ENCODE measurements around the gene ANKRD55.
"Not testable (repeated sequence)": the region's sequence is repeated elsewhere in the genome, so short reads cannot be mapped to it uniquely, and the experiment has no call there.

Gene ANKRD55

GRCh38 chr5:56207537-56207936 lies 25.6 kb downstream of the ANKRD55 start:
- no peak for DNase-seq (ENCODE audit: low read depth, low spot score)

GRCh38 chr5:56206126-56206910 lies 26.8 kb downstream of the ANKRD55 start:
- no peak for DNase-seq (ENCODE audit: low read depth, low spot score)

GRCh38 chr5:56203936-56204335 lies 29.2 kb downstream of the ANKRD55 start:
- not testable (repeated sequence) for DNase-seq (ENCODE audit: low read depth, low spot score)

- DNase-seq (ENCODE audit: low read depth, low spot score) = no peak
These were observed 30.6 kb downstream of the ANKRD55 start for GRCh38 chr5:56202483-56202882.

- not testable (repeated sequence) for DNase-seq (ENCODE audit: low read depth, low spot score)
These were observed 31.3 kb downstream of the ANKRD55 start for GRCh38 chr5:56201762-56202261.

GRCh38 chr5:56200971-56201666 lies 32.0 kb downstream of the ANKRD55 start:
- DNase-seq (ENCODE audit: low read depth, low spot score) = peak; percentile 45

- DNase-seq (ENCODE audit: low read depth, low spot score) = no peak
These were observed 38.1 kb downstream of the ANKRD55 start for GRCh38 chr5:56195016-56195415.

- no peak for DNase-seq (ENCODE audit: low read depth, low spot score)
These were observed 40.9 kb downstream of the ANKRD55 start for GRCh38 chr5:56192246-56192645.

GRCh38 chr5:56191656-56192055 lies 41.5 kb downstream of the ANKRD55 start:
- no peak for DNase-seq (ENCODE audit: low read depth, low spot score)

- no peak for DNase-seq (ENCODE audit: low read depth, low spot score)
These were observed 42.6 kb downstream of the ANKRD55 start for GRCh38 chr5:56190497-56190896.

- no peak for DNase-seq (ENCODE audit: low read depth, low spot score)
These were observed 47.3 kb downstream of the ANKRD55 start for GRCh38 chr5:56185768-56186311.

GRCh38 chr5:56183506-56183905 lies 49.6 kb downstream of the ANKRD55 start:
- no peak for DNase-seq (ENCODE audit: low read depth, low spot score)

- no peak for DNase-seq (ENCODE audit: low read depth, low spot score)
These were observed 53.7 kb downstream of the ANKRD55 start for GRCh38 chr5:56179442-56179841.

- DNase-seq (ENCODE audit: low read depth, low spot score) = no peak
These were observed 54.3 kb downstream of the ANKRD55 start for GRCh38 chr5:56178823-56179222.

- DNase-seq (ENCODE audit: low read depth, low spot score) = no peak
These were observed 56.1 kb downstream of the ANKRD55 start for GRCh38 chr5:56176871-56177533.

GRCh38 chr5:56176155-56176798 lies 56.9 kb downstream of the ANKRD55 start:
- DNase-seq (ENCODE audit: low read depth, low spot score) = no peak

GRCh38 chr5:56175488-56175887 lies 57.6 kb downstream of the ANKRD55 start:
- no peak for DNase-seq (ENCODE audit: low read depth, low spot score)

- DNase-seq (ENCODE audit: low read depth, low spot score) = no peak
These were observed 58.1 kb downstream of the ANKRD55 start for GRCh38 chr5:56175021-56175420.

GRCh38 chr5:56172241-56172640 lies 60.9 kb downstream of the ANKRD55 start:
- DNase-seq (ENCODE audit: low read depth, low spot score) = no peak

GRCh38 chr5:56170557-56170956 lies 62.6 kb downstream of the ANKRD55 start:
- no peak for DNase-seq (ENCODE audit: low read depth, low spot score)

GRCh38 chr5:56169949-56170348 lies 63.2 kb downstream of the ANKRD55 start:
- no peak for DNase-seq (ENCODE audit: low read depth, low spot score)

GRCh38 chr5:56169281-56169680 lies 63.8 kb downstream of the ANKRD55 start:
- no peak for DNase-seq (ENCODE audit: low read depth, low spot score)

Data from smooth muscle cell of the brain vasculature (primary cell).